H1 (cell line): Measurements from ENCODE around the gene RASAL2. TPM values are rescaled to one million over a fixed set of nuclear protein-coding genes. Genes with fewer than 3 reads are reported as not detected.

Experiments
- CTCF ChIA-PET: fragments of 300-600 bp; sonication (Branson Sonifier 250); formaldehyde crosslinking; loops from one replicate; lab custom pipeline; 2021; ENCODE audit not compliant: partially characterized antibody; lab: Charles Lee
- POLR2A ChIA-PET: fragments of 300-600 bp; sonication (Branson Sonifier 250); formaldehyde crosslinking; loops from one replicate; lab custom pipeline; 2021; ENCODE audit warnings: inconsistent platforms; ENCODE audit not compliant: partially characterized antibody; lab: Charles Lee
- DNase-seq, 2 experiments: peaks; one replicate each; pipeline versions ENCODE4 v3.0.0 to v3.0.0-alpha.2; 2010 to 2022; ENCODE audit warnings: low spot score in 2 of 2, low read depth in 1 of 2, mixed read lengths in 1 of 2
- FAIRE-seq: peaks from 2 replicates; lab custom pipeline; 2011; peaks lifted over from hg19 to GRCh38; lab: Jason Lieb, UNC
- H2AFZ ChIP-seq: 2 replicates; pipeline ENCODE4 v1.8.1; 2012; ENCODE audit warnings: low read length, inconsistent platforms
- H2AK5ac ChIP-seq: 2 replicates; pipeline ENCODE4 v1.6.1; 2013; ENCODE audit warnings: low read depth, low read length
- H2BK120ac ChIP-seq: replicated peaks from 2 replicates; pipeline ENCODE3; 2013; ENCODE audit warnings: low read depth, low read length, inconsistent platforms
- H2BK12ac ChIP-seq: 2 replicates; pipeline ENCODE4 v1.6.1; 2013; ENCODE audit warnings: low read depth, low read length
- H2BK15ac ChIP-seq: 2 replicates; pipeline ENCODE4 v1.6.1; 2013; ENCODE audit warnings: low read length
- H2BK20ac ChIP-seq: 2 replicates; pipeline ENCODE4 v1.6.1; 2013; ENCODE audit warnings: low read length
- H2BK5ac ChIP-seq: 2 replicates; pipeline ENCODE4 v1.6.1; 2013; ENCODE audit warnings: low read depth, low read length
- H3K14ac ChIP-seq: 2 replicates; pipeline ENCODE4 v1.6.1; 2013; ENCODE audit warnings: inconsistent platforms; ENCODE audit not compliant: insufficient read length
- H3K18ac ChIP-seq: 2 replicates; pipeline ENCODE4 v1.6.1; 2013; ENCODE audit warnings: low read length; ENCODE audit errors: extremely low read depth
- H3K23ac ChIP-seq: 2 replicates; pipeline ENCODE4 v1.6.1; 2013; ENCODE audit warnings: inconsistent platforms; ENCODE audit not compliant: insufficient read length
- H3K23me2 ChIP-seq: 2 replicates; pipeline ENCODE4 v1.6.1; 2013; ENCODE audit warnings: low read depth, low read length
- H3K27ac ChIP-seq: 2 replicates; pipeline ENCODE4 v1.6.1; 2011; ENCODE audit warnings: low read depth, low read length, inconsistent platforms
- H3K27me3 ChIP-seq, 4 experiments: replicated peaks in 1 of 4; 1 replicate in 1 of 4; 2 replicates in 3 of 4; pipeline versions ENCODE4 v1.6.1 to v1.8.1; 2011 to 2013; ENCODE audit warnings: low read length in 3 of 4, mild to moderate bottlenecking in 3 of 4, inconsistent platforms in 2 of 4, mixed read lengths in 2 of 4, moderate library complexity in 1 of 4; ENCODE audit not compliant: control insufficient read depth in 3 of 4, insufficient read depth in 3 of 4; ENCODE audit errors: extremely low read depth in 1 of 4
- H3K36me3 ChIP-seq, 4 experiments: 2 replicates each; pipeline versions ENCODE4 v1.6.1 to v1.8.1; 2011 to 2013; ENCODE audit warnings: mild to moderate bottlenecking in 4 of 4, low read length in 3 of 4, moderate library complexity in 2 of 4, control low read depth in 1 of 4, inconsistent platforms in 1 of 4; ENCODE audit not compliant: insufficient read depth in 4 of 4, control insufficient read depth in 2 of 4
- H3K4ac ChIP-seq: replicated peaks from 2 replicates; pipeline ENCODE3; 2013; ENCODE audit warnings: low read length, low read depth, mixed read lengths, inconsistent platforms; ENCODE audit not compliant: insufficient read length
- H3K4me1 ChIP-seq, 4 experiments: replicated peaks in 1 of 4; 1 replicate in 1 of 4; 2 replicates in 3 of 4; pipeline versions ENCODE4 v1.6.1 to v1.8.1; 2011 to 2013; ENCODE audit warnings: low read length in 3 of 4, inconsistent platforms in 2 of 4, mixed read lengths in 1 of 4; ENCODE audit not compliant: insufficient read depth in 4 of 4, control insufficient read depth in 3 of 4
- H3K4me2 ChIP-seq, 2 experiments: 2 replicates each; pipeline versions ENCODE4 v1.6.1 to v1.8.1; 2011 to 2013; ENCODE audit warnings: low read depth in 2 of 2, low read length in 2 of 2, control low read depth in 1 of 2, inconsistent platforms in 1 of 2, mild to moderate bottlenecking in 1 of 2; ENCODE audit not compliant: insufficient read depth in 1 of 2
- H3K4me3 ChIP-seq, 4 experiments: fragments of 200-600, 300-600 bp in 1 of 4; sonication (generic), shearing (Covaris generic), sonication (Bioruptor Twin) in 1 of 4; 2 replicates each; pipeline versions ENCODE4 v1.5.1 to v1.8.1; 2011 to 2016; ENCODE audit warnings: low read length in 4 of 4, low read depth in 3 of 4, control low read depth in 2 of 4, inconsistent platforms in 2 of 4, mild to moderate bottlenecking in 2 of 4, mixed read lengths in 1 of 4, moderate library complexity in 1 of 4; ENCODE audit not compliant: insufficient read depth in 2 of 4; ENCODE audit errors: extremely low read depth in 1 of 4
- H3K56ac ChIP-seq: replicated peaks from 2 replicates; pipeline ENCODE3; 2013; ENCODE audit warnings: low read depth, mild to moderate bottlenecking, mixed read lengths, low read length, inconsistent platforms; ENCODE audit not compliant: insufficient read length
- H3K79me1 ChIP-seq: 2 replicates; pipeline ENCODE4 v1.6.1; 2013; ENCODE audit warnings: low read depth, low read length, control low read depth
- H3K79me2 ChIP-seq, 2 experiments: 2 replicates each; pipeline versions ENCODE4 v1.6.1 to v1.8.1; 2012 to 2013; ENCODE audit warnings: low read length in 2 of 2, mild to moderate bottlenecking in 2 of 2, inconsistent platforms in 1 of 2; ENCODE audit not compliant: insufficient read depth in 2 of 2, control insufficient read depth in 1 of 2
- H3K9ac ChIP-seq, 4 experiments: replicated peaks in 1 of 4; 1 replicate in 1 of 4; 2 replicates in 3 of 4; pipeline versions ENCODE4 v1.6.1 to v1.8.1; 2011 to 2013; ENCODE audit warnings: low read depth in 3 of 4, low read length in 3 of 4, control low read depth in 2 of 4, mild to moderate bottlenecking in 2 of 4, moderate library complexity in 2 of 4, inconsistent platforms in 1 of 4; ENCODE audit errors: extremely low read depth in 1 of 4
- H3K9me3 ChIP-seq, 2 experiments: 2 replicates each; pipeline versions ENCODE4 v1.6.1 to v1.8.1; 2012 to 2013; ENCODE audit warnings: mild to moderate bottlenecking in 2 of 2, moderate library complexity in 2 of 2, control low read depth in 1 of 2, inconsistent platforms in 1 of 2, low read depth in 1 of 2, low read length in 1 of 2, mixed read lengths in 1 of 2; ENCODE audit not compliant: insufficient read depth in 2 of 2
- H4K20me1 ChIP-seq, 2 experiments: replicated peaks in 1 of 2; 2 replicates each; pipeline versions ENCODE3 to v1.8.1; 2011 to 2013; ENCODE audit warnings: inconsistent platforms in 2 of 2, low read length in 2 of 2, mild to moderate bottlenecking in 1 of 2; ENCODE audit not compliant: insufficient read depth in 2 of 2, control insufficient read depth in 1 of 2
- H4K5ac ChIP-seq: 2 replicates; pipeline ENCODE4 v1.6.1; 2013; ENCODE audit warnings: low read length, low read depth, mixed read lengths, inconsistent platforms; ENCODE audit not compliant: insufficient read length
- H4K8ac ChIP-seq: 2 replicates; pipeline ENCODE4 v1.8.0; 2013; ENCODE audit warnings: mild to moderate bottlenecking, moderate library complexity, low read length, inconsistent platforms; ENCODE audit not compliant: insufficient read depth; ENCODE audit errors: extremely low read depth
- H4K91ac ChIP-seq: replicated peaks from 2 replicates; pipeline ENCODE3; 2013; ENCODE audit warnings: low read length, mixed read lengths, inconsistent platforms; ENCODE audit not compliant: insufficient read length
- BACH1 ChIP-seq: IDR thresholded peaks from 2 replicates; pipeline ENCODE4 v1.6.1; 2012; ENCODE audit warnings: low read length, improper control_type of control experiment
- CTBP2 ChIP-seq: IDR thresholded peaks from 2 replicates; pipeline ENCODE4 v1.7.0; 2011; ENCODE audit warnings: borderline replicate concordance, mild to moderate bottlenecking, moderate library complexity, mixed read lengths, low read length; ENCODE audit not compliant: insufficient read depth, insufficient read length
- EGR1 ChIP-seq: IDR thresholded peaks from 2 replicates; pipeline ENCODE4 v1.6.1; 2011; ENCODE audit warnings: low read depth, low read length, borderline replicate concordance
- HDAC2 ChIP-seq, 2 experiments: fragments of 300-600 bp in 1 of 2; sonication (generic) in 1 of 2; IDR thresholded peaks; 2 replicates each; pipeline ENCODE4 v1.6.1; 2011 to 2012; ENCODE audit warnings: low read depth in 2 of 2, low read length in 2 of 2, mild to moderate bottlenecking in 2 of 2, moderate library complexity in 2 of 2, borderline replicate concordance in 1 of 2, inconsistent platforms in 1 of 2
- JUN ChIP-seq: IDR thresholded peaks from 2 replicates; pipeline ENCODE4 v1.6.1; 2011; ENCODE audit warnings: low read depth, mild to moderate bottlenecking, improper control_type of control experiment, low read length
- KDM5A ChIP-seq: fragments of 200-600 bp; IDR thresholded peaks from 2 replicates; pipeline ENCODE4 v1.7.1; 2012; ENCODE audit warnings: mild to moderate bottlenecking, low read length, inconsistent platforms, mixed read lengths
- RBBP5 ChIP-seq: IDR thresholded peaks from 2 replicates; pipeline ENCODE4 v1.7.1; 2012; ENCODE audit warnings: low read depth, mild to moderate bottlenecking, inconsistent platforms, low read length, moderate library complexity, borderline replicate concordance
- SIRT6 ChIP-seq: IDR thresholded peaks from one replicate; pipeline ENCODE4 v1.7.1; 2012; ENCODE audit warnings: low read length, inconsistent platforms
- SIX5 ChIP-seq: IDR thresholded peaks from 2 replicates; pipeline ENCODE4 v1.6.1; 2011; ENCODE audit warnings: mild to moderate bottlenecking, low read depth, low read length
- SP2 ChIP-seq: IDR thresholded peaks from 2 replicates; pipeline ENCODE4 v1.6.1; 2012; ENCODE audit warnings: mild to moderate bottlenecking, low read length, inconsistent platforms
- SUZ12 ChIP-seq: fragments of 200-600 bp; sonication (generic); IDR thresholded peaks from 2 replicates; pipeline ENCODE4 v1.6.1; 2012; ENCODE audit warnings: mild to moderate bottlenecking, inconsistent platforms, low read length, moderate library complexity, mixed read lengths
- TAF7 ChIP-seq: optimal IDR thresholded peaks from 2 replicates; pipeline ENCODE3; 2011; ENCODE audit warnings: low read depth, mild to moderate bottlenecking, inconsistent platforms, low read length, moderate library complexity, borderline replicate concordance
- YY1 ChIP-seq: IDR thresholded peaks from 2 replicates; pipeline ENCODE4 v1.6.1; 2011; ENCODE audit warnings: low read depth, mild to moderate bottlenecking, low read length
- WGBS, 2 experiments: shearing (Covaris generic) in 1 of 2; methylation state at CpG; one replicate each; pipeline versions ENCODE4 v1.1.6 to v1.1.7; 2013 to 2015; ENCODE audit warnings: low lambda C conversion rate in 2 of 2, mixed read lengths in 2 of 2, inconsistent platforms in 1 of 2, low coverage in 1 of 2, missing lambda C conversion rate in 1 of 2; ENCODE audit not compliant: insufficient replicate concordance in 2 of 2, insufficient coverage in 1 of 2, insufficient read length in 1 of 2; ENCODE audit errors: extremely low coverage in 1 of 2, missing lambda C conversion rate in 1 of 2; 5-methylcytosine and 5-hydroxymethylcytosine counted together
- polyA plus RNA-seq, 7 experiments: library from polyadenylated mRNA; depleted of rRNA in 3 of 7; stranded (reverse) in 5 of 7; unstranded in 2 of 7; fragments of >200 nt in 5 of 7; fragments of 200-250 nt in 2 of 7; gene quantifications; 1 replicate in 5 of 7; 2 replicates in 1 of 7; 4 replicates in 1 of 7; pipeline versions ENCODE4 v1.2.1 to v1.2.3, GENCODE V29; 2011 to 2013; ENCODE audit warnings: missing spikeins in 2 of 7, mixed read lengths in 2 of 7
- total RNA-seq: library from RNA; stranded (reverse); fragmentation: NEBNext Ultra II Directional; extraction: Animal tissue kit (Norgen Biotek cat#: 25700); gene quantifications from 2 replicates; pipeline ENCODE4 v1.2.1, GENCODE V29; 2021
- TF ChIP-seq, protein P1 (sequence below): IDR thresholded peaks from 2 replicates; pipeline ENCODE4 v1.6.1; 2012; ENCODE audit warnings: inconsistent platforms

The RASAL2 gene
- total and polyA plus RNA-seq, 2 of the 8 experiments (the other 6 are each of a cell fraction or from before 2014, with no cell fraction given), result 15.9 to 32.5 TPM

DNA sequence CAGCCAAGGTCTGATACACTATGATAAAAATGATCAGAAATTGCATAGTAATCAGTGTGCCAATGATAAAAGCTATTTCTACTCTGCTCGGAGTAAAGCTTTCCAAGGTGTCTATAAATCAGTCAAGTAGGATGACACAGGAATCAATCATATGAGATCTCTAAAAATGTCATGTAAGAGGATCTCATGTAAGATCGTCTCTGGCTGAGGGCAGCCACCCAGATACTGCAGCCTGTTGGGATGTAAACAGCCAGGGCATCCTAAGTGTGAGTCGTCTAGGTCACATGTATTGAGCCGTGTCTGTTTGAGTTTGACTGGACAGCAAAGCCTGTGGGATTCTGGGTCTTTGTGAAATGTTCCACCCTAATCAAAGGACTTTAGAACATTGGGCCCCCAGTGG, 416.3 kb downstream of the RASAL2 start:
- H3K9me3 ChIP-seq, result no peaks in the 10 kb centered on the region
- no peaks in the 10 kb centered on the region; the same call in 1 of the 2 replicates for H3K23me2 ChIP-seq
- DNase-seq, result no peak
- no peak overlapping the region for H2BK120ac ChIP-seq
- no peak overlapping the region for H3K27ac ChIP-seq
- no peak overlapping the region for H2BK5ac ChIP-seq
- no peak overlapping the region for H2AFZ ChIP-seq
- no peak overlapping the region for H3K4me2 ChIP-seq
- H3K18ac ChIP-seq, result no peak overlapping the region
- no peak overlapping the region for H4K91ac ChIP-seq
- 92% methylated on average over 4 of the region's 4 CpGs; no CpG with 5 or more reads in 1 of the 2 experiments for WGBS, 2 experiments
- H2BK20ac ChIP-seq, result no peak overlapping the region
- H4K8ac ChIP-seq, result no peak overlapping the region
- peaks cover 0 to 2% (median under 1%) of the 10 kb centered on the region in 4 experiments; a peak in 1 of 7 replicates for H3K4me1 ChIP-seq
- no peaks in the 10 kb centered on the region for H4K20me1 ChIP-seq
- no peaks in the 10 kb centered on the region; the same call in 1 of the 2 replicates for H3K79me1 ChIP-seq
- H3K9ac ChIP-seq, result no peak overlapping the region
- H3K36me3 ChIP-seq, result no peaks in the 10 kb centered on the region
- CTCF ChIA-PET, result interaction anchor here (2.0 to 13.1 kb wide), 2 partner anchors 9 to 16 kb away, joined by 12 to 238 read pairs; no protein-coding TSS in a partner anchor
- H2BK12ac ChIP-seq, result no peak overlapping the region
- POLR2A ChIA-PET, result no interaction called here
- no peak overlapping the region for H2AK5ac ChIP-seq
- H3K23ac ChIP-seq, result no peak overlapping the region
- H3K27me3 ChIP-seq, result no peaks in the 10 kb centered on the region
- no peak overlapping the region for H4K5ac ChIP-seq
- FAIRE-seq, result no peak
- H2BK15ac ChIP-seq, result no peak overlapping the region
- no peak overlapping the region for H3K14ac ChIP-seq
- no peak overlapping the region for H3K4me3 ChIP-seq
- H3K56ac ChIP-seq, result no peak overlapping the region
- no peak overlapping the region for H3K4ac ChIP-seq
- H3K79me2 ChIP-seq, result no peaks in the 10 kb centered on the region
- TF ChIP-seq JUN (no peak), YY1 (no peak), SUZ12 (no peak), RBBP5 (no peak), EGR1 (no peak), HDAC2 (IDR thresholded peaks at IDR 0.05; ENCODE audit: borderline replicate concordance in 1 of 2, low read depth in 2 of 2, low read length in 2 of 2) (no peak), BACH1 (no peak), TAF7 (no peak), KDM5A (no peak), SIX5 (no peak), SIRT6 (no peak), SP2 (no peak), CTBP2 (no peak)
- TF ChIP-seq, protein P1, sequence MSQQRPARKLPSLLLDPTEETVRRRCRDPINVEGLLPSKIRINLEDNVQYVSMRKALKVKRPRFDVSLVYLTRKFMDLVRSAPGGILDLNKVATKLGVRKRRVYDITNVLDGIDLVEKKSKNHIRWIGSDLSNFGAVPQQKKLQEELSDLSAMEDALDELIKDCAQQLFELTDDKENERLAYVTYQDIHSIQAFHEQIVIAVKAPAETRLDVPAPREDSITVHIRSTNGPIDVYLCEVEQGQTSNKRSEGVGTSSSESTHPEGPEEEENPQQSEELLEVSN, result no peak
